ENCODE measurements around the gene GUSB. TPM values are rescaled to one million over a fixed set of nuclear protein-coding genes. Genes with fewer than 3 reads are reported as not detected.
A peak's percentile ranks its signal among the peaks of the same experiment; 100 is the strongest.

GUSB gene
- total and polyA plus RNA-seq, 9 of the 15 experiments (the other 6 are each of a cell fraction or from before 2014, with no cell fraction given), result 22.7 to 102 (median 60.1) TPM

DNA sequence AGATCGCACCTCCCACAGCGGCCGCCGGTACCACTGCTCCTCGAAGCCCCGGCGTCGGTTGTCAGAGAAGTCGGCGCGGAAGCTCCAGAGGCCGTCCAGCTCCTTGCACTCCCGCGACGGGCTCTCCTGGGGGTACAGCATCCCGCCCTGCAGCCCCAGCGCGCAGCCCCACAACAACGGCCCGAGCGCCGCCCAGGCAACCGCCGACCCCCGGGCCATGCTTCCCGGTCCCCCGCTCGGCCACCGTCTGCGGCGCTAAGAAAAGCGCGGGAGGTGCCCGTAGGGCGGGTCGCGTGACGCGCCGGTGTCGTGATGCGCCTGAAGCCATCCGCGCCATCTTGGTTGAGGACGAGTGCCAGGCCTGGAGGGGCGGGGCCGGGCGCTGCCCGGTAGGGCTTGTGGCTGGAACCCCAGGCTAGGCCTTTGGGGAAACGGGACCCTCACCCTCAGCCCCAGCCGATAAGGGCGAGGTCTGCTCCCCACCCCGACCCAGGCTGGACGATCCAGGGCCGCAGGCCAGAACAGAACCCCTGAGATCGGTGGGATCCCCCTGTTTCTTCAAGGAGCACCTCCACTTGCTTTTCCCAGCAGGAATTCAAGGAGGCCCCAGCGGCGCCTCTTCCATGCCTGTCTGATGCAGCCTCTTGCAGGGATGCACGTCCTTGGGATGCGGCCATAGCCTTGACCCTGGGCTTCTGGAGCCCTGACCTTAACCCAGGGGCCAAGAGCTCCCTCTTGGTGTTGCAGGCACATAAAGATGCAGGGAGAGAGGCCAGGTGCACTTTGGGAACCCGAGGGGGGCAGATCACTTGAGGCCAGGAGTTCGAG is at the start of gene GUSB (continued):
- TF ChIP-seq ZBTB17 (CRISPR knock-in tag; IDR thresholded peaks at IDR 0.05) (peak; percentile 53; the same call in 1 of the 2 replicates), ZBTB1 (CRISPR knock-in tag; IDR thresholded peaks at IDR 0.05; ENCODE audit: borderline replicate concordance, low read depth) (peak; percentile 78; the same call in 1 of the 2 replicates), HDGF (IDR thresholded peaks at IDR 0.05) (no peak), KDM2B (CRISPR knock-in tag; IDR thresholded peaks at IDR 0.05) (peak; percentile 15; the same call in 1 of the 2 replicates), FUS (optimal IDR thresholded peaks at IDR 0.05; ENCODE audit: low read depth, low read length) (no peak), CEBPB (tag; IDR thresholded peaks at IDR 0.05) (no peak), ZC3H8 (IDR thresholded peaks at IDR 0.05) (no peak), GTF2E2 (tag; IDR thresholded peaks at IDR 0.05) (peak; percentile 63; the same call in 1 of the 2 replicates), POLR2G (IDR thresholded peaks at IDR 0.05; ENCODE audit: low read depth, low read length) (peak; percentile 99), NCOA1 (IDR thresholded peaks at IDR 0.05; ENCODE audit: low read depth) (no peak), TRIM24 (IDR thresholded peaks at IDR 0.05) (peak in 1 of 2 experiments; percentile 73; a peak in 1 of 4 replicates), ZFX (CRISPR knock-in tag; IDR thresholded peaks at IDR 0.05) (peak; percentile 99), ZNF197 (CRISPR knock-in tag; IDR thresholded peaks at IDR 0.05; ENCODE audit: low read depth) (peak; percentile 85), CHCHD3 (CRISPR knock-in tag; IDR thresholded peaks at IDR 0.05) (0 out of 2 replicates have a peak, but pooled peaks have one; percentile 18), MYC (IDR thresholded peaks at IDR 0.05; ENCODE audit: low read depth, low read length) (peak; percentile 95), MYC (CRISPR knock-in tag; IDR thresholded peaks at IDR 0.05; ENCODE audit: borderline replicate concordance, low read depth) (peak; percentile 81; the same call in 1 of the 2 replicates), ZNF766 (CRISPR knock-in tag; conservative IDR thresholded peaks at IDR 0.05) (peak; percentile 93), ELF2 (CRISPR knock-in tag; IDR thresholded peaks at IDR 0.05) (peak; percentile 63; the same call in 1 of the 2 replicates), HLTF (IDR thresholded peaks at IDR 0.05) (no peak), EP400 (IDR thresholded peaks at IDR 0.05) (peak; percentile 95), GATAD2A (IDR thresholded peaks at IDR 0.05) (peak; percentile 30; the same call in 1 of the 2 replicates)
- TF ChIP-seq, protein P1, sequence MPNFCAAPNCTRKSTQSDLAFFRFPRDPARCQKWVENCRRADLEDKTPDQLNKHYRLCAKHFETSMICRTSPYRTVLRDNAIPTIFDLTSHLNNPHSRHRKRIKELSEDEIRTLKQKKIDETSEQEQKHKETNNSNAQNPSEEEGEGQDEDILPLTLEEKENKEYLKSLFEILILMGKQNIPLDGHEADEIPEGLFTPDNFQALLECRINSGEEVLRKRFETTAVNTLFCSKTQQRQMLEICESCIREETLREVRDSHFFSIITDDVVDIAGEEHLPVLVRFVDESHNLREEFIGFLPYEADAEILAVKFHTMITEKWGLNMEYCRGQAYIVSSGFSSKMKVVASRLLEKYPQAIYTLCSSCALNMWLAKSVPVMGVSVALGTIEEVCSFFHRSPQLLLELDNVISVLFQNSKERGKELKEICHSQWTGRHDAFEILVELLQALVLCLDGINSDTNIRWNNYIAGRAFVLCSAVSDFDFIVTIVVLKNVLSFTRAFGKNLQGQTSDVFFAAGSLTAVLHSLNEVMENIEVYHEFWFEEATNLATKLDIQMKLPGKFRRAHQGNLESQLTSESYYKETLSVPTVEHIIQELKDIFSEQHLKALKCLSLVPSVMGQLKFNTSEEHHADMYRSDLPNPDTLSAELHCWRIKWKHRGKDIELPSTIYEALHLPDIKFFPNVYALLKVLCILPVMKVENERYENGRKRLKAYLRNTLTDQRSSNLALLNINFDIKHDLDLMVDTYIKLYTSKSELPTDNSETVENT (CRISPR knock-in tag; IDR thresholded peaks at IDR 0.05), result peak; percentile 90
- TF ChIP-seq, protein P2, sequence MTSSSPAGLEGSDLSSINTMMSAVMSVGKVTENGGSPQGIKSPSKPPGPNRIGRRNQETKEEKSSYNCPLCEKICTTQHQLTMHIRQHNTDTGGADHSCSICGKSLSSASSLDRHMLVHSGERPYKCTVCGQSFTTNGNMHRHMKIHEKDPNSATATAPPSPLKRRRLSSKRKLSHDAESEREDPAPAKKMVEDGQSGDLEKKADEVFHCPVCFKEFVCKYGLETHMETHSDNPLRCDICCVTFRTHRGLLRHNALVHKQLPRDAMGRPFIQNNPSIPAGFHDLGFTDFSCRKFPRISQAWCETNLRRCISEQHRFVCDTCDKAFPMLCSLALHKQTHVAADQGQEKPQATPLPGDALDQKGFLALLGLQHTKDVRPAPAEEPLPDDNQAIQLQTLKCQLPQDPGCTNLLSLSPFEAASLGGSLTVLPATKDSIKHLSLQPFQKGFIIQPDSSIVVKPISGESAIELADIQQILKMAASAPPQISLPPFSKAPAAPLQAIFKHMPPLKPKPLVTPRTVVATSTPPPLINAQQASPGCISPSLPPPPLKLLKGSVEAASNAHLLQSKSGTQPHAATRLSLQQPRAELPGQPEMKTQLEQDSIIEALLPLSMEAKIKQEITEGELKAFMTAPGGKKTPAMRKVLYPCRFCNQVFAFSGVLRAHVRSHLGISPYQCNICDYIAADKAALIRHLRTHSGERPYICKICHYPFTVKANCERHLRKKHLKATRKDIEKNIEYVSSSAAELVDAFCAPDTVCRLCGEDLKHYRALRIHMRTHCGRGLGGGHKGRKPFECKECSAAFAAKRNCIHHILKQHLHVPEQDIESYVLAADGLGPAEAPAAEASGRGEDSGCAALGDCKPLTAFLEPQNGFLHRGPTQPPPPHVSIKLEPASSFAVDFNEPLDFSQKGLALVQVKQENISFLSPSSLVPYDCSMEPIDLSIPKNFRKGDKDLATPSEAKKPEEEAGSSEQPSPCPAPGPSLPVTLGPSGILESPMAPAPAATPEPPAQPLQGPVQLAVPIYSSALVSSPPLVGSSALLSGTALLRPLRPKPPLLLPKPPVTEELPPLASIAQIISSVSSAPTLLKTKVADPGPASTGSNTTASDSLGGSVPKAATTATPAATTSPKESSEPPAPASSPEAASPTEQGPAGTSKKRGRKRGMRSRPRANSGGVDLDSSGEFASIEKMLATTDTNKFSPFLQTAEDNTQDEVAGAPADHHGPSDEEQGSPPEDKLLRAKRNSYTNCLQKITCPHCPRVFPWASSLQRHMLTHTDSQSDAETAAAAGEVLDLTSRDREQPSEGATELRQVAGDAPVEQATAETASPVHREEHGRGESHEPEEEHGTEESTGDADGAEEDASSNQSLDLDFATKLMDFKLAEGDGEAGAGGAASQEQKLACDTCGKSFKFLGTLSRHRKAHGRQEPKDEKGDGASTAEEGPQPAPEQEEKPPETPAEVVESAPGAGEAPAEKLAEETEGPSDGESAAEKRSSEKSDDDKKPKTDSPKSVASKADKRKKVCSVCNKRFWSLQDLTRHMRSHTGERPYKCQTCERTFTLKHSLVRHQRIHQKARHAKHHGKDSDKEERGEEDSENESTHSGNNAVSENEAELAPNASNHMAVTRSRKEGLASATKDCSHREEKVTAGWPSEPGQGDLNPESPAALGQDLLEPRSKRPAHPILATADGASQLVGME (CRISPR knock-in tag; IDR thresholded peaks at IDR 0.05), result peak; percentile 71

Data from K562 (cell line).